ENCODE measurements around the gene CNTNAP2.

Gene CNTNAP2

GRCh38 chr7:146788008-146788407 lies 671.4 kb downstream of the CNTNAP2 start:
- no peak for DNase-seq

GRCh38 chr7:146791344-146792285 lies 675.0 kb downstream of the CNTNAP2 start:
- no peak for DNase-seq

DNA sequence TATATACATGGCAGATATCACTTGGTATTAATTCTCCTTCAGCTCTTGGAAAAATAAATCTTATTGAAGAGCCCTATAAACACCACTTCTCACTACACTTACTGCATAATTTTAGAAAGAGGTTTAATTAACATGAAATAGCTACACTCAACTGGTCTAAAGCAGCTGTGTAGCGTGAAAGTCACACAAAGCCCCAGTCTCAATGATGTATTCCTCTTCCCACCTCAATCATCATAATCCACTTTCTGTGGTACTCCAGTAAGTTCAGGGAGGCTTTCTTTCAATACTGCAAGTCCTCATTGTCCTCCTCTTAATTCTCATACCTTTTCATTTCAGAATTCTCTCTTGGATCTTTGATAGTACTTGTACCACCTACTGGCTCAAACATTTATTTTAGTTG lies 688.0 kb downstream of the CNTNAP2 start:
- no peak for DNase-seq

DNA sequence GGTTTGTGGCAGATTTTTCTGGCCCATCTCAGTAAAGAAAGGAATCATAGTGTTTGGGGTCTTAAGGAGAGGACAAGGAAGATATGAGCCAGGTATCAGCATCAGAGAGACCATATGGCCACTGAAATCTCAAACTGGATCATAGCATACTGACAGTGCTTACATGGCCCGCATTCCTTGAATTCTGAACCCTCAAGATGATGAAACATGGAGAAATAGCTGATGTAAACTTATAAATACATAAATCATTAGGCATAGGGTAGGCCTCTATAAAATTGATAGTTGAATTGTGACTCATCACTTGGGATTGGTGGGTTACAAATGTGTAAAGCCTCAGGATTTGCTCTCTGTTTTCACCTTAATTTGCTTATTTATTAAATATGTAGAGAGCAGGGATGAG lies 688.5 kb downstream of the CNTNAP2 start:
- DNase-seq, result no peak

GRCh38 chr7:146826329-146826728 lies 709.7 kb downstream of the CNTNAP2 start:
- no peak for DNase-seq

- DNase-seq, result no peak
Measured at GRCh38 chr7:146830686-146831085, 714.1 kb downstream of the CNTNAP2 start.

GRCh38 chr7:146831875-146832274 lies 715.3 kb downstream of the CNTNAP2 start:
- DNase-seq, result no peak

GRCh38 chr7:146844405-146844804 lies 727.8 kb downstream of the CNTNAP2 start:
- no peak for DNase-seq

DNA sequence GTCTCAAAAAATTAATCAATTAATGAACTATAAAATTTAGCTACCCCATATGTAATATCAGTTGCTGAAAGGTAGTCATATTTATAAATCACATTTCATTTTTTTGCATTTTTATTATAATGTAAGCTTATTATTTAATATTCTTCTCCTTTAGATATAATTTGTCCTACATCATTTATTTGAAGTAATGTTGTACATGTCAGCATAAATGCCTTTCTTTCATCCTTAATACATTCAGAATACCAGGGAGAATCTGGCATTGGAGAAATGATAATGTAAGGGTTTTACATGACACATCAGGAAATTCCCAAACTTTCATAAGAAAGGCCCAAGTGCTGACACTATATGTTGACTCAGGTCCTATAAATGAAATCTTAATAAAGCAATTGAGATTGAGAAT lies 742.1 kb downstream of the CNTNAP2 start:
- no peak for DNase-seq

DNA sequence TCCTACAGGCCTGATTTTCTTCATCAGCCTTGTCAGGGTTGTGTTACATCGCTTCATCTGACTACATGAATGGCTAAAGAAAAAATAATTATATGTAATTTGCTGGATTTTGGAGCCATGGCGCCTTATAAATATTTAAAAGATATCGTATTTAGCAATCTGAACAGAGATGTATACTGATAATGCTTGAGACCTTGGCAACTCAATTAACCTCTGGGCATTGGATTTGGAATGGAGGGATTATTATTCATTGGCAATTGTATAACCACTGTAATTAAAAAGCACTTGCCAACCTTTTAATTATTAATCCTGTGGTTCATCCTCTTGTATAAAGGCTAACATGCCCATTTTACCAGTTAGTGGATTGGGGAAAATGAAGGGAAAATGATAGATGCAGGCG lies 745.1 kb downstream of the CNTNAP2 start:
- DNase-seq, result no peak

DNA sequence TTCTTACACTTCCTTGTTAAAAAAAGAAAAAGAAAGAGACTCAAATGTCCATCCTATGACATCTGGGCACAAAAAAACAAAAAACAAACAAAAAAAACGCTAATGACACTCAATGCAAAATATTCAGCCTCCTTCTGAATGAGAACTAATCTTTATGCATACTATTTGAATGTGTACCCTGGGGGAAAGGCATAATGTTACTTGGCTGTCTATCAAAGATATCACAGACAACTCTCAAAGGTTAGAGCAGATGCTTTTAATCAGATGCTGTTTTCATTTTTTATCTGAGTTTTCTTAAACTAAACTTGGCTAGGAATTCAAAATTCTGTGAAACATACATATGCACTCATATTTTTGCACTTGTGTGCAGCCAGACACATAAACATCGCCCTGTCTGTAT lies 745.8 kb downstream of the CNTNAP2 start:
- no peak for DNase-seq

DNA sequence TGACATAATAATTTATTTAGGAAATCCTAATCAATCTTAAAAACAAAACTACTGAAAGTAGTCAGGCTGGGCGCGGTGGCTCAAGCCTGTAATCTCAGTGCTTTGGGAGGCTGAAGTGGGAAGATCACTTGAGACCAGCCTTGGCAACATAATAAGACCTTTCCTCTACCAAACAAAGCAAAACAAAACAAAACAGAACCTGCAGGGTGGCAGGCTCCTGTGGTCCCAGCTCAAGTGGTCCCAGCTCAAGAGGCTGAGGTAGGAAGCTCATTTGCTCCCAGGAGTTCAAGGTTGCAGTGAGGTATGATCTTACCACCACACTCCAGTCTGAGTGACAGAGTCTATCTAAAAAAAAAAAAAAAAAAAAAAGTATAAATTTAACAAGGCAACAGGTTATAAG lies 748.0 kb downstream of the CNTNAP2 start:
- no peak for DNase-seq

DNA sequence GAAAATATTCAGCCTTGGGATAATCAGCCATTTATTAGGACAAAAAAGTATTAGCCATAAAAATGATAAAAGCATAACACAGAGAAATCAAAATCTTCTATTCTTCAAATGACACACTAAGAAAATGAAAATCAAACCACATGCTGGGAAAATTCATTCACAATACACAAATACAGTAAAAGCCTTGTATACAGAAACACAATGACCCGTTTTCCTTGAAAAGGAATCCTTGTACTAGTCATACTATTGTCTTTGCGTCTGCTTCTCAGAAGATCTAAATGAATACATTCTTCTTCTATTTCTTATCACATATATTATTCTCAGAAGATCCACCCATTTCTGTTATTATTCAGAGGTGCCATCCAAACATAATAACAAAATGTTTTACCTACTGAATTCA lies 749.1 kb downstream of the CNTNAP2 start:
- no peak for DNase-seq

GRCh38 chr7:146874722-146875121 lies 758.1 kb downstream of the CNTNAP2 start:
- no peak for DNase-seq

DNA sequence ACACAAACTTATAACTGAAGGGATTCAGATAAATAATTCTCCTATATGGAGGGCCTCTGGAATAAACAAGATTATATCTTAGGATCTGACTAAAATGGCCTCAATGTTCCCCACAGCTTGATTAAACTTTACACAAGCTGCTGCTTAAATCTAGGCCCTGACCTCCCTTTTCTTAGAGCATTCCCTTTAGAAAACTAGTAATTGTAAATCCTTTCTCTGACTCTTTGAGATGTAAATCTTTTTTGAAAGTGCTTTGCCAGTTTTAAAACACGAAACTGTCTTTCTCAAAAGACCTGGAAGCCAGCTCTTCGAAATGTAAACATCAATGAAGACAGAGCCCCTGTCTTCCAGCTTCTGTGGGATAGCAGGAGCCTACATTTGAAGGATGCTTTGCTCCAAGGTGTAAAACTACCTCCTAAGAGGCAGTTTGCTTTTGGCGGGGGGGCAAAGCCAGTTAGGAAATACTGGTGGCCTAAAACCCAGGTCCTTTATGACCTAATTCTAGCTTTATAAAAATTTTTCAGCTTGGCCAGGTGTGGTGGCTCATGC lies 758.7 kb downstream of the CNTNAP2 start:
- DNase-seq, result no peak

- DNase-seq, result no peak
Measured at GRCh38 chr7:146875981-146876380, 759.4 kb downstream of the CNTNAP2 start.

DNA sequence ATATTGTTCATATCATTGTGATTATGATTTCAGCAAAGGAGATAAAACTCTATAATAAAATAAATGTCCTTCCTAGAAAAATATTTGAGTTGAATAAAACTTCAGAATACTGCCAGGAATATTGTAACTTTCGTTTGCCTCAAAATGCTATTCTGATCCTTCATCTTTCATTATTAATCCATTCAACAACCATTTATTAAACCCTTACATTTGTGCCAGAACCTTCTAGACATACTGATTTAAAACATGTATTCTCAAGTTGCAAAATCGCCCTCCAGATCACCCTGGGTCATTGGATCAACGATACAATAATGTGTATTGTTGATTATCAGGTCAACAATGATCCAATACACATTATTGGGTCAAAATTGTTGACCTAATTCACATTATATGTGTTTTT lies 759.8 kb downstream of the CNTNAP2 start:
- DNase-seq, result no peak

DNA sequence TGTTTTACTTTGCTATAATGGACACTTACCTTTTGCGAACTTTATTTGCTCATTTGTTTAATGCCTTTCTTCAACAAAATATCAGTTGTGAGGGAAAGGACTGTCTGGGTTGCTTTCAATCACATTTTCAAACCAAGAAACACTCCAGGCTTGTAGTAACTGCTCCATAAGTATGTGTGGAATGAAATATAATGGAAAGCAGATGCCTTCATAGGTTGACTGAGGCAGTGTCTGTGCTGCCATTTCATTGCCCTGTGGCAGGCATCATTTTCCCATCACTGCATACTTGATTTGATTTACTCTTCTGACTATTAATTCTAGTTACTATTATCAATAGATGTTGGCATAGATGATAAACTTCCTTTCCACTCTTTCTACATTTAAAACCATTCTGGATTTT lies 762.3 kb downstream of the CNTNAP2 start:
- no peak for DNase-seq

- no peak for DNase-seq
Measured at GRCh38 chr7:146885231-146885630, 768.6 kb downstream of the CNTNAP2 start.

DNA sequence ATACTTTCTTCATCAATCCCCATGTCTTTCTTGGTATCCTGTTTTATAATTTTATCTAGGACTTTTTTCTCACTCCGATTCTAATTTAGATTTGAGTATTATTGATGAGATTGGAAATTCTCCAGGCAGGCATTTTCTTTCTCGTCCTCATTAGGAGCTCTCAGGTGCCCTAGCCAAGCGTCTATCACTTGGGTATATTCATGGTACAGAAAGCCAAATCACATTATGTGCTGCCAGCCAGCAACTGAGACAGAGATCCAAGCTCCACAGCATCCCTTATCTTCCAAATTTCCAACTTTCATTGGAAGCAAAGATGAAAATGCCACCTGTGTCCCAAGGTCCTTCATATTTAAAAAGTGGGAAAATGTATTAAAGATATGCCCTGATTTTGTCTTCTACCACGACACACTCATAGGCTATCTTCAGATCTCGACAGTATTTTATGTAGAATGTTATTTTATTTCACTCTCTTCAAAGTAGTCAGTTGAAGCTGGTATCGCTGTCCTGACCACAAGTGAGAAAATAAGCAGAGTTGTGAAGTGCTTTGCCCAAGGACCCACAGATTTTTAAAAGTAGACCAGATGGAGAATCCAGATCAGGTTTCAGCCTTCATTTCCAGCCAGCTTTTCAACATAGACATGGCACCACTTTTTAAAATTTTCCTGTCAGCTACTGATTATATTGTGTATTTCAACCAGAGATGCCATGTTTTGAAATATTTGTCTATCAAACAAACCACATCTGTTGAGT lies 773.4 kb downstream of the CNTNAP2 start:
- DNase-seq, result no peak

DNA sequence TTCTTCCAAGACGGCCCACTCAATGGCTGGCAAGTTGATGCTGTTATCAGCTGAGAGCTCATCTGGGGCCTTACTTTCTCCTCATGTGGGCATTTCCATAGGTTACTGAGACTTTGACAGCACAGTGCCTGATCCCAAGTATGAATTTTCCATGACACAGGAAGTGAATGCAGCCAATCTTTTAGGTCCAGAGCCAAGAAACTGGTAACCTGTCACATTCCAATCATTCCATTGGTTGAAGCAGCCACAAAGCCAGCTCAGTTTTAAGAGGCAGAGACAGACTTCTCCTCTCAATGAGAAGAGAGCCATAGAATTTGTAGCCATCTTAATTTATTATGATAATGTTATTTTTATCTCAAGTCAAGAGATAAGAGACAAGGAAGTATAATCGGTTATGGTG lies 775.5 kb downstream of the CNTNAP2 start:
- no peak for DNase-seq

DNA sequence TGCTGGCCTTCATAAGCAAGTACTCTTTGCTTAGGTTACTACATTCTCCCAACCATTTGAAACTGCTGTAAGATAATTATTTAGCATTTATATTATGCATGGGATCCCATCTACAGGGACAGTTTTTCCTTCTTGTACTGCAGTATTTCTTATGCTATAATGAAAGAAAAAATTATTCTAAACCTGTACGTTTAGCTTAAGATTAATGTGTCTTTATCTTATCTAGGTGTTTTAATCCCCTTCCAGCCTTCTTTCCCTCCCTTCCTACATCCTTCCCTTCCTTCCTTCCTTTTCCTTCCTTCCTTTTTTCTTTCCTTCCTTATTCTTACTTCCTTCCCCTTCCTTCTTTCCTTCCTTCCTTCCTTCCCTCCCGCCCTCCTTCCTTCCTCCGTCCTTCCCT lies 778.3 kb downstream of the CNTNAP2 start:
- DNase-seq, result no peak

DNA sequence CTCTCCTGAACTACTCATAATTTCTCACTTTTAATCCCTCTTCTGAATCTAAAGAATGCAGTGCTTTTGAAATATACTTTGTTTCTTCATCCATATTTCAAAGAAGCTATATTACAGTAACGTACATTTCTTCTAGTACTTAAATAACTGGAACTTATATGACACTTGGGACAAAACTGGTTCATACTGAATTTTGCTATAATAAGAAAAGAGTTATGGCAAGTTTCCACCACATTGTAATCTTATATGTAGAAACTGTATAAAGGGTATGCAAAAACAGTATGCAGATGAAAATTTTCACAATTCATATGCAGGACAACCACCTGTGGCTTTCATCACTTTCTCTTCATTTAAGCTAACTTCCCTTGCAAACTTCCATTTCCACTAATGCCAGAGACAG lies 785.7 kb downstream of the CNTNAP2 start:
- DNase-seq, result no peak

DNA sequence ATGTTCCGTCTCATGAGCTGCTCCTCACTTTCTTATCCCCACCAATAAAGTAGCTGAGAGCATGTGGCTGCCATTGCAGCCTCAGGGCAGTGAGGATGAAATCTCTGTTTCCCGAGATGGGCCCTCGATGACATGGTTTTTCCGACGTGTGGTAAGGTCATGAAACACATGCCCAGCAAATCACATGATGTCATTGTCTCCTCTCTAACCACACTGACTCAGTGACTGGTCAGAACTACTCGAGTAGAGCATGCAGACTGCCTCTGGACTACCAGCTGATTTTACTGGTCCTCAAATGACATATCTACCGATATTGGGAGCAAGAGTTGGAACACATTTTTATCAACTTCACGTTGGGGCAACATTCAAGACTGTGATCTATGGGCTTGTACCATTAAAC lies 786.1 kb downstream of the CNTNAP2 start:
- DNase-seq, result no peak

Measured in effector CD8-positive, alpha-beta T cell (primary cell).